ENCODE results near the gene HHATL. TPM values are rescaled to one million over a fixed set of nuclear protein-coding genes. Genes with fewer than 3 reads are reported as not detected.
A peak's percentile ranks its signal among the peaks of the same experiment; 100 is the strongest.

HHATL gene
- total RNA-seq, 1 experiment from 2014 or later: not detected

DNA sequence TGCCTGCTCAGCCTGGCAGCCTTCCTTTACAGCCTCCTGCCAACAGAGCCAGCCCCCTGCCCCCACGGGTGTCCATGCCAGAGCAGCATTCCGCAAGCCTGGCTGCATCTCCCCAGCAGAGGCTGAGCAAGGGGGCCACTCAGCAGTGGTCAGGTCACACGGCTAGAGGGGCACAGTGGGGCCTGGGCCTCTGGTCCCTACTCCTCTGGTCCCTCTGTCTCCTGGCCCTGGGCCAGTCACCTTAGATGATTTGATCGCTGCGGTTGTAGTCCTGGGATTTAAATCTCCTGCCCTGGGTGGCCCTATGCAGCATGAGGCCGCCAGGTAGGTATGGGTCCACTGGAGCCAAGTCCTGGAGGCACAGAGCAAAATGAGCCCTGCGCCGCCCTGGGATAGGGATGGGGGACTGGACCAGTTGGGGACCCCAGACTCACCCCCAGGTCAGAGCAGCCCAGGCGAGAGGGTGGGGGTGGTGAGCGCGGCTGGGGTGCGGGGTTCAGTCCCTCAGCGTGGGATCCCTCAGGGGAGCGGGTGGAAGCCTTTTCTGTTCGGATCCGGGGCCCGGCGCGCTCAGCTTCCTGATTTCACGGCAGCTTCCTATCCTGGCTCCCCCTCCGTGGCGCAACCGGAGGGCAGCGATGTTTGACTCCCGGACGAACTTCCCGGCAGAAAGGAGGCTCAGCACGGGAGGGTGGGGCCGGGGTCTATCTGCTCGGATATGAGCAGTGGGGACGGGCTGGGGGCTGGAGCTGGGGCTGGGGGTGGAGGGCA, 48.9 kb downstream of the HHATL start, which contains the start of gene ZBTB47:
Gene ZBTB47 (plus strand): TSS at position 138 of the 771 bp plus-strand sequence. CDS start 4,659 bp downstream, outside the sequence.
- POLR2A ChIA-PET: interaction anchor here (1.2 kb wide), 1 partner anchor 63 kb away, joined by 3 read pairs; the partner anchor contains the start of gene SS18L2
- Histone ChIP-seq H3K36me3 (ENCODE audit: control insufficient read depth, insufficient read depth, low read length) (no peaks in the 10 kb centered on the region; the same call in 1 of the 2 replicates), H3K9me3 (no peaks in the 10 kb centered on the region)

DNA sequence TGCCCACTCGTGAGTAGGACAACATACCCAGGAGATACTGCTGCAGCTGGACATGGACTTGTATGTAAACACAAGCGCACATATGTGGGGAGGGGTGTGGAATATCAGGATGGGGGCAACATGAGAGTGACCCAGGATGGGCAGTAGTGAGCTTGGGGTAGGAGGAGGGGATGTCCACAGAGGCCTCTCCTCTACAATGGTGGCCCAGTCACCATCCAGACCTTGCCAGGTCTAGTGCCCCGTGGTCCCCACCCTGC, 49.4 kb downstream of the HHATL start:
- peak overlapping the region; percentile 79 for H3K4me3 ChIP-seq (ENCODE audit: low read depth, low read length)
- Mint-ChIP-seq H3K9me3 (ENCODE audit: unreplicated experiment) (no peaks in the 10 kb centered on the region), H3K4me3 (ENCODE audit: unreplicated experiment) (peak overlapping the region; percentile 86), H3K27me3 (ENCODE audit: insufficient read depth, unreplicated experiment) (no peaks in the 10 kb centered on the region), H3K27ac (ENCODE audit: unreplicated experiment) (peak overlapping the region; percentile 73), H3K4me1 (ENCODE audit: low read depth, unreplicated experiment) (no peaks in the 10 kb centered on the region), H3K36me3 (ENCODE audit: insufficient read depth, unreplicated experiment) (peaks cover 43% of the 10 kb centered on the region)
- no peaks in the 10 kb centered on the region for H3K27me3 ChIP-seq (replicated peaks; ENCODE audit: control insufficient read depth, insufficient read depth, low read length)
- intact Hi-C loops (cut with micrococcal nuclease; ENCODE audit: unreplicated experiment): loop anchor here (5.0 kb wide), 2 partner anchors 51 to 71 kb away; partner anchors contain the start of genes NKTR and SEC22C
- no peaks in the 10 kb centered on the region for H3K9me3 ChIP-seq
- no peaks in the 10 kb centered on the region; the same call in 1 of the 2 replicates for H3K36me3 ChIP-seq (ENCODE audit: control insufficient read depth, insufficient read depth, low read length)
- CTCF ChIA-PET: interaction anchor here (0.5 kb wide), 1 partner anchor 10 kb away, joined by 3 read pairs; no protein-coding TSS in a partner anchor
- H3K4me1 ChIP-seq: peaks cover 19% of the 10 kb centered on the region
- POLR2A ChIA-PET: no interaction called here
- TF ChIP-seq, protein P1, sequence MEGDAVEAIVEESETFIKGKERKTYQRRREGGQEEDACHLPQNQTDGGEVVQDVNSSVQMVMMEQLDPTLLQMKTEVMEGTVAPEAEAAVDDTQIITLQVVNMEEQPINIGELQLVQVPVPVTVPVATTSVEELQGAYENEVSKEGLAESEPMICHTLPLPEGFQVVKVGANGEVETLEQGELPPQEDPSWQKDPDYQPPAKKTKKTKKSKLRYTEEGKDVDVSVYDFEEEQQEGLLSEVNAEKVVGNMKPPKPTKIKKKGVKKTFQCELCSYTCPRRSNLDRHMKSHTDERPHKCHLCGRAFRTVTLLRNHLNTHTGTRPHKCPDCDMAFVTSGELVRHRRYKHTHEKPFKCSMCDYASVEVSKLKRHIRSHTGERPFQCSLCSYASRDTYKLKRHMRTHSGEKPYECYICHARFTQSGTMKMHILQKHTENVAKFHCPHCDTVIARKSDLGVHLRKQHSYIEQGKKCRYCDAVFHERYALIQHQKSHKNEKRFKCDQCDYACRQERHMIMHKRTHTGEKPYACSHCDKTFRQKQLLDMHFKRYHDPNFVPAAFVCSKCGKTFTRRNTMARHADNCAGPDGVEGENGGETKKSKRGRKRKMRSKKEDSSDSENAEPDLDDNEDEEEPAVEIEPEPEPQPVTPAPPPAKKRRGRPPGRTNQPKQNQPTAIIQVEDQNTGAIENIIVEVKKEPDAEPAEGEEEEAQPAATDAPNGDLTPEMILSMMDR (IDR thresholded peaks at IDR 0.05; ENCODE audit: insufficient read depth in 1 of 2, low read depth in 1 of 2, low read length in 1 of 2, severe bottlenecking in 1 of 2, unreplicated experiment in 1 of 2): no peak
- DNase-seq: no peak
- BruUV-seq (replicated peaks): no TSS peak

More for the DNA sequence above, 48.9 kb downstream of the HHATL start, which contains the start of gene ZBTB47:
- Mint-ChIP-seq H3K4me3 (ENCODE audit: unreplicated experiment) (peak within 1 kb of the TSS; percentile 86), H3K27me3 (ENCODE audit: insufficient read depth, unreplicated experiment) (no peaks in the 10 kb centered on the region), H3K9me3 (ENCODE audit: unreplicated experiment) (no peaks in the 10 kb centered on the region), H3K36me3 (ENCODE audit: insufficient read depth, unreplicated experiment) (peaks cover 41% of the 10 kb centered on the region), H3K27ac (ENCODE audit: unreplicated experiment) (peak within 1 kb of the TSS; percentile 73), H3K4me1 (ENCODE audit: low read depth, unreplicated experiment) (no peaks in the 10 kb centered on the region)
- intact Hi-C loops (cut with micrococcal nuclease; ENCODE audit: unreplicated experiment): loop anchor here (5.0 kb wide), 2 partner anchors 51 to 71 kb away; partner anchors contain the start of genes NKTR and SEC22C
- TF ChIP-seq, protein P1 (IDR thresholded peaks at IDR 0.05; ENCODE audit: insufficient read depth in 1 of 2, low read depth in 1 of 2, low read length in 1 of 2, severe bottlenecking in 1 of 2, unreplicated experiment in 1 of 2): no peak
- CTCF ChIA-PET: interaction anchor here (0.5 to 0.7 kb wide), 3 partner anchors 10 to 21 kb away, joined by 3 read pairs; no protein-coding TSS in a partner anchor
- DNase-seq: no peak
- Histone ChIP-seq H3K4me1 (peaks cover 19% of the 10 kb centered on the region), H3K27me3 (replicated peaks; ENCODE audit: control insufficient read depth, insufficient read depth, low read length) (no peaks in the 10 kb centered on the region), H3K4me3 (ENCODE audit: low read depth, low read length) (peak within 1 kb of the TSS; percentile 79)
- BruUV-seq (replicated peaks): TSS peak; percentile 31

DNA sequence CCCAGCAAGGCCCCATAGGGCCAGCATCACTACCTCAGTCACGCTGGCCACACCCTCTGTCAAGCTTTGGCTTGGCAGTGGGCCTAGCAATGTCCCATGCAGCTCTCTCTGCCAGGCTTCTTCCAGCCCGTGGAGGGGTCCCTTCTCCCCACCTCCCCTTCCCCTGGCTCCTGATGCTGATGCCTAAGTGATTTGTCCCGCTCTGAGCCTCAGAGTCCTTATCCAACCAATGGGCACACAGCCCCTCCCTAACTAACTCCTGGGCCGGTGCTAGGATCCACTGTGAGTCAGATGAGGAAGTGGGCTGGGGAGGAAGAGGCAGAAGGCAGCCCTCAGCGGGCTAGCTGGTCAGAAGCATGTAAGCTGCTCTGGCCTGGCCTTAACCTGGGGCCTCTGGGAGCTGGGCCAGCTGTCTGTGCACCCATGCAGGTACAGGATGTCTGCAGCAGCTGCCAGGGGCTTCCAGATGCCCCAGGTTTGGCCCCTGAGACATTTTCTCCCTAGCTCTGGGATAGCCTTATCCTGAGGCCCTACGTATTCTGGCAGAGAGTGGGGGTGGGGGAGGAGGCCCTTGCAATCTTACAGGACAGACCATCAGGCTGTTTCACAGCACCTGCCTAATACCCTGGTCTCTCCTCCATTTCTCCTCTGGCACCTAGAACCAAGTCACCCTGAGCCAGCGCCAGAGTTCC, 49.8 kb downstream of the HHATL start:
- TF ChIP-seq, protein P1 (IDR thresholded peaks at IDR 0.05; ENCODE audit: insufficient read depth in 1 of 2, low read depth in 1 of 2, low read length in 1 of 2, severe bottlenecking in 1 of 2, unreplicated experiment in 1 of 2): no peak
- no peaks in the 10 kb centered on the region for H3K9me3 Mint-ChIP-seq (ENCODE audit: unreplicated experiment)
- no peak for DNase-seq
- H3K4me3 Mint-ChIP-seq (ENCODE audit: unreplicated experiment): peak overlapping the region; percentile 86
- H3K27me3 Mint-ChIP-seq (ENCODE audit: insufficient read depth, unreplicated experiment): no peaks in the 10 kb centered on the region
- no peaks in the 10 kb centered on the region for H3K9me3 ChIP-seq
- H3K27ac Mint-ChIP-seq (ENCODE audit: unreplicated experiment): peak overlapping the region; percentile 73
- intact Hi-C loops (cut with micrococcal nuclease; ENCODE audit: unreplicated experiment): loop anchor here (5.0 kb wide), 2 partner anchors 50 to 70 kb away; partner anchors contain the start of genes NKTR and SEC22C
- no peaks in the 10 kb centered on the region for H3K4me1 Mint-ChIP-seq (ENCODE audit: low read depth, unreplicated experiment)
- H3K4me1 ChIP-seq: peaks cover 19% of the 10 kb centered on the region
- H3K27me3 ChIP-seq (replicated peaks; ENCODE audit: control insufficient read depth, insufficient read depth, low read length): no peaks in the 10 kb centered on the region
- POLR2A ChIA-PET: no interaction called here
- H3K36me3 ChIP-seq (ENCODE audit: control insufficient read depth, insufficient read depth, low read length): no peaks in the 10 kb centered on the region; the same call in 1 of the 2 replicates
- peak overlapping the region; percentile 79; the same call in 1 of the 2 replicates for H3K4me3 ChIP-seq (ENCODE audit: low read depth, low read length)
- no TSS peak for BruUV-seq (replicated peaks)
- CTCF ChIA-PET: interaction anchor here (0.6 kb wide), 1 partner anchor 403 kb away, joined by 3 read pairs; no protein-coding TSS in a partner anchor
- H3K36me3 Mint-ChIP-seq (ENCODE audit: insufficient read depth, unreplicated experiment): peaks cover 48% of the 10 kb centered on the region

Data from Caco-2 (cell line).